Tibial nerve (tissue), 3 donors: ENCODE results near the gene LLPH.

Source experiments
- CTCF ChIP-seq, 5 experiments: fragments of 200-600 bp in 3 of 5; fragments of 450-650 bp in 2 of 5; sonication (generic) in 3 of 5; IDR thresholded peaks; one replicate each; pipeline ENCODE4 v1.5.1; 2016 to 2019; ENCODE audit warnings: antibody characterized with exemption in 5 of 5, mild to moderate bottlenecking in 3 of 5, moderate library complexity in 2 of 5
- POLR2A ChIP-seq, 2 donors: fragments of 450-650 bp; IDR thresholded peaks; one replicate each; pipeline ENCODE4 v1.6.1; 2017; ENCODE audit warnings: antibody characterized with exemption in 2 of 2, mild to moderate bottlenecking in 2 of 2, moderate library complexity in 2 of 2

DNA sequence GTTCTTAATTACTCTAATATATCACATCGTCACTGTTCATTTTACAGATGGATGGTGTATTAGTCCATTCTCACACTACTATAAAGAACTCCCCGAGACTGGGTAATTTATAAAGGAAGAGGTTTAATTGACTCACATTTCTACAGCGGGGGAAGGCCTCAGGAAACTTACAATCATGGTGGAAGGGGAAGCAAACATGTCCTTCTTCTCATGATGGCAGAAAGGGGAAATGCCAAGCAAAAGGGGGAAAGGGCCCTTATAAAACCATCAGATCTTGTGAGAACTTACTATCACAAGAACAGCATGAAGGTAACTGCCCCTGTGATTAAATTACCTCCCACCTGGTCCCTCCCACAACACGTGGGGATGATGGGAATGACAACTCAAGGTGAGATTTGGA, 32.7 kb upstream of the LLPH start:
- no peak for TF ChIP-seq CTCF (IDR thresholded peaks at IDR 0.05)
- TF ChIP-seq POLR2A (IDR thresholded peaks at IDR 0.05) = no peak
